Measurements from ENCODE around the gene HNRNPAB.

GRCh38 chr5:178189433-178189832 is 14.9 kb upstream of the HNRNPAB start:
- TF ChIP-seq GABPA (IDR thresholded peaks at IDR 0.05 in 1 of 2, conservative IDR thresholded peaks at IDR 0.05 in 1 of 2) (no peak), RAD21 (IDR thresholded peaks at IDR 0.05) (no peak), TAF1 (conservative IDR thresholded peaks at IDR 0.05) (no peak), HNF4A (conservative IDR thresholded peaks at IDR 0.05) (peak in 1 of 2 donors; percentile 24), ZBTB33 (IDR thresholded peaks at IDR 0.05) (no peak)
- TF ChIP-seq, protein P1, sequence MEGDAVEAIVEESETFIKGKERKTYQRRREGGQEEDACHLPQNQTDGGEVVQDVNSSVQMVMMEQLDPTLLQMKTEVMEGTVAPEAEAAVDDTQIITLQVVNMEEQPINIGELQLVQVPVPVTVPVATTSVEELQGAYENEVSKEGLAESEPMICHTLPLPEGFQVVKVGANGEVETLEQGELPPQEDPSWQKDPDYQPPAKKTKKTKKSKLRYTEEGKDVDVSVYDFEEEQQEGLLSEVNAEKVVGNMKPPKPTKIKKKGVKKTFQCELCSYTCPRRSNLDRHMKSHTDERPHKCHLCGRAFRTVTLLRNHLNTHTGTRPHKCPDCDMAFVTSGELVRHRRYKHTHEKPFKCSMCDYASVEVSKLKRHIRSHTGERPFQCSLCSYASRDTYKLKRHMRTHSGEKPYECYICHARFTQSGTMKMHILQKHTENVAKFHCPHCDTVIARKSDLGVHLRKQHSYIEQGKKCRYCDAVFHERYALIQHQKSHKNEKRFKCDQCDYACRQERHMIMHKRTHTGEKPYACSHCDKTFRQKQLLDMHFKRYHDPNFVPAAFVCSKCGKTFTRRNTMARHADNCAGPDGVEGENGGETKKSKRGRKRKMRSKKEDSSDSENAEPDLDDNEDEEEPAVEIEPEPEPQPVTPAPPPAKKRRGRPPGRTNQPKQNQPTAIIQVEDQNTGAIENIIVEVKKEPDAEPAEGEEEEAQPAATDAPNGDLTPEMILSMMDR (IDR thresholded peaks at IDR 0.05; ENCODE audit: low read depth, low read length, missing input control): no peak
- TF ChIP-seq, protein P2, sequence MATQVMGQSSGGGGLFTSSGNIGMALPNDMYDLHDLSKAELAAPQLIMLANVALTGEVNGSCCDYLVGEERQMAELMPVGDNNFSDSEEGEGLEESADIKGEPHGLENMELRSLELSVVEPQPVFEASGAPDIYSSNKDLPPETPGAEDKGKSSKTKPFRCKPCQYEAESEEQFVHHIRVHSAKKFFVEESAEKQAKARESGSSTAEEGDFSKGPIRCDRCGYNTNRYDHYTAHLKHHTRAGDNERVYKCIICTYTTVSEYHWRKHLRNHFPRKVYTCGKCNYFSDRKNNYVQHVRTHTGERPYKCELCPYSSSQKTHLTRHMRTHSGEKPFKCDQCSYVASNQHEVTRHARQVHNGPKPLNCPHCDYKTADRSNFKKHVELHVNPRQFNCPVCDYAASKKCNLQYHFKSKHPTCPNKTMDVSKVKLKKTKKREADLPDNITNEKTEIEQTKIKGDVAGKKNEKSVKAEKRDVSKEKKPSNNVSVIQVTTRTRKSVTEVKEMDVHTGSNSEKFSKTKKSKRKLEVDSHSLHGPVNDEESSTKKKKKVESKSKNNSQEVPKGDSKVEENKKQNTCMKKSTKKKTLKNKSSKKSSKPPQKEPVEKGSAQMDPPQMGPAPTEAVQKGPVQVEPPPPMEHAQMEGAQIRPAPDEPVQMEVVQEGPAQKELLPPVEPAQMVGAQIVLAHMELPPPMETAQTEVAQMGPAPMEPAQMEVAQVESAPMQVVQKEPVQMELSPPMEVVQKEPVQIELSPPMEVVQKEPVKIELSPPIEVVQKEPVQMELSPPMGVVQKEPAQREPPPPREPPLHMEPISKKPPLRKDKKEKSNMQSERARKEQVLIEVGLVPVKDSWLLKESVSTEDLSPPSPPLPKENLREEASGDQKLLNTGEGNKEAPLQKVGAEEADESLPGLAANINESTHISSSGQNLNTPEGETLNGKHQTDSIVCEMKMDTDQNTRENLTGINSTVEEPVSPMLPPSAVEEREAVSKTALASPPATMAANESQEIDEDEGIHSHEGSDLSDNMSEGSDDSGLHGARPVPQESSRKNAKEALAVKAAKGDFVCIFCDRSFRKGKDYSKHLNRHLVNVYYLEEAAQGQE (IDR thresholded peaks at IDR 0.05): no peak
- TF ChIP-seq, protein P3, sequence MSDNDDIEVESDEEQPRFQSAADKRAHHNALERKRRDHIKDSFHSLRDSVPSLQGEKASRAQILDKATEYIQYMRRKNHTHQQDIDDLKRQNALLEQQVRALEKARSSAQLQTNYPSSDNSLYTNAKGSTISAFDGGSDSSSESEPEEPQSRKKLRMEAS (IDR thresholded peaks at IDR 0.05): no peak
